HCT116 (cell line): ENCODE results near the gene ASB1.

ENCODE experiments used
- EZH2phosphoT487 ChIP-seq: fragments of 200-600 bp; IDR thresholded peaks from 2 replicates; pipeline ENCODE4 v1.6.1; 2018; ENCODE audit warnings: antibody characterized with exemption, borderline replicate concordance
- POLR2A ChIP-seq: IDR thresholded peaks from 2 replicates; pipeline ENCODE4 v1.7.0; 2011; ENCODE audit warnings: borderline replicate concordance; ENCODE audit not compliant: insufficient read depth, insufficient read length; ENCODE audit errors: extremely low read depth
- POLR2AphosphoS5 ChIP-seq: IDR thresholded peaks from 2 replicates; pipeline ENCODE4 v1.6.1; 2011; ENCODE audit warnings: mild to moderate bottlenecking, low read depth, low read length, moderate library complexity
- SP1 ChIP-seq: IDR thresholded peaks from 2 replicates; pipeline ENCODE4 v1.6.1; 2012; ENCODE audit warnings: low read depth
- TF ChIP-seq, protein P1 (sequence below), 3 experiments: fragments of 200-600 bp in 1 of 3; sonication (generic) in 1 of 3; IDR thresholded peaks in 2 of 3; conservative IDR thresholded peaks in 1 of 3; 2 replicates each; pipeline ENCODE4 v1.5.1; 2012 to 2017; ENCODE audit warnings: low read depth in 2 of 3, low read length in 2 of 3, antibody characterized with exemption in 1 of 3, borderline replicate concordance in 1 of 3, control low read depth in 1 of 3, mild to moderate bottlenecking in 1 of 3, mixed read lengths in 1 of 3, mixed run types in 1 of 3, moderate library complexity in 1 of 3; ENCODE audit not compliant: insufficient read depth in 1 of 3
- TF ChIP-seq, protein P2 (sequence below): IDR thresholded peaks from 2 replicates; pipeline ENCODE4 v1.6.1; 2012; ENCODE audit warnings: low read depth

GRCh38 chr2:238427435-238428162 lies 872 bp downstream of the ASB1 start:
- TF ChIP-seq, protein P1, sequence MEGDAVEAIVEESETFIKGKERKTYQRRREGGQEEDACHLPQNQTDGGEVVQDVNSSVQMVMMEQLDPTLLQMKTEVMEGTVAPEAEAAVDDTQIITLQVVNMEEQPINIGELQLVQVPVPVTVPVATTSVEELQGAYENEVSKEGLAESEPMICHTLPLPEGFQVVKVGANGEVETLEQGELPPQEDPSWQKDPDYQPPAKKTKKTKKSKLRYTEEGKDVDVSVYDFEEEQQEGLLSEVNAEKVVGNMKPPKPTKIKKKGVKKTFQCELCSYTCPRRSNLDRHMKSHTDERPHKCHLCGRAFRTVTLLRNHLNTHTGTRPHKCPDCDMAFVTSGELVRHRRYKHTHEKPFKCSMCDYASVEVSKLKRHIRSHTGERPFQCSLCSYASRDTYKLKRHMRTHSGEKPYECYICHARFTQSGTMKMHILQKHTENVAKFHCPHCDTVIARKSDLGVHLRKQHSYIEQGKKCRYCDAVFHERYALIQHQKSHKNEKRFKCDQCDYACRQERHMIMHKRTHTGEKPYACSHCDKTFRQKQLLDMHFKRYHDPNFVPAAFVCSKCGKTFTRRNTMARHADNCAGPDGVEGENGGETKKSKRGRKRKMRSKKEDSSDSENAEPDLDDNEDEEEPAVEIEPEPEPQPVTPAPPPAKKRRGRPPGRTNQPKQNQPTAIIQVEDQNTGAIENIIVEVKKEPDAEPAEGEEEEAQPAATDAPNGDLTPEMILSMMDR (IDR thresholded peaks at IDR 0.05 in 2 of 3, conservative IDR thresholded peaks at IDR 0.05 in 1 of 3; ENCODE audit: borderline replicate concordance in 1 of 3, insufficient read depth in 1 of 3, low read depth in 2 of 3, low read length in 2 of 3), result no peak
- TF ChIP-seq, protein P2, sequence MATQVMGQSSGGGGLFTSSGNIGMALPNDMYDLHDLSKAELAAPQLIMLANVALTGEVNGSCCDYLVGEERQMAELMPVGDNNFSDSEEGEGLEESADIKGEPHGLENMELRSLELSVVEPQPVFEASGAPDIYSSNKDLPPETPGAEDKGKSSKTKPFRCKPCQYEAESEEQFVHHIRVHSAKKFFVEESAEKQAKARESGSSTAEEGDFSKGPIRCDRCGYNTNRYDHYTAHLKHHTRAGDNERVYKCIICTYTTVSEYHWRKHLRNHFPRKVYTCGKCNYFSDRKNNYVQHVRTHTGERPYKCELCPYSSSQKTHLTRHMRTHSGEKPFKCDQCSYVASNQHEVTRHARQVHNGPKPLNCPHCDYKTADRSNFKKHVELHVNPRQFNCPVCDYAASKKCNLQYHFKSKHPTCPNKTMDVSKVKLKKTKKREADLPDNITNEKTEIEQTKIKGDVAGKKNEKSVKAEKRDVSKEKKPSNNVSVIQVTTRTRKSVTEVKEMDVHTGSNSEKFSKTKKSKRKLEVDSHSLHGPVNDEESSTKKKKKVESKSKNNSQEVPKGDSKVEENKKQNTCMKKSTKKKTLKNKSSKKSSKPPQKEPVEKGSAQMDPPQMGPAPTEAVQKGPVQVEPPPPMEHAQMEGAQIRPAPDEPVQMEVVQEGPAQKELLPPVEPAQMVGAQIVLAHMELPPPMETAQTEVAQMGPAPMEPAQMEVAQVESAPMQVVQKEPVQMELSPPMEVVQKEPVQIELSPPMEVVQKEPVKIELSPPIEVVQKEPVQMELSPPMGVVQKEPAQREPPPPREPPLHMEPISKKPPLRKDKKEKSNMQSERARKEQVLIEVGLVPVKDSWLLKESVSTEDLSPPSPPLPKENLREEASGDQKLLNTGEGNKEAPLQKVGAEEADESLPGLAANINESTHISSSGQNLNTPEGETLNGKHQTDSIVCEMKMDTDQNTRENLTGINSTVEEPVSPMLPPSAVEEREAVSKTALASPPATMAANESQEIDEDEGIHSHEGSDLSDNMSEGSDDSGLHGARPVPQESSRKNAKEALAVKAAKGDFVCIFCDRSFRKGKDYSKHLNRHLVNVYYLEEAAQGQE, result no peak
- no peak for TF ChIP-seq EZH2phosphoT487
- TF ChIP-seq POLR2A, result no peak
- TF ChIP-seq POLR2AphosphoS5, result no peak; the same call in 1 of the 2 replicates
- no peak for TF ChIP-seq SP1
